Keratinocyte (primary cell): Measurements from ENCODE around the gene UBLCP1. TPM values are rescaled to one million over a fixed set of nuclear protein-coding genes. Genes with fewer than 3 reads are reported as not detected.

ENCODE experiments used
- DNase-seq: peaks from one replicate; pipeline ENCODE4 v3.0.0-alpha.2; 2011; ENCODE audit warnings: low read depth, missing footprints, low spot score
- FAIRE-seq: peaks from 2 replicates; lab custom pipeline; 2011; peaks lifted over from hg19 to GRCh38; lab: Jason Lieb, UNC
- H2AFZ ChIP-seq: 2 replicates; pipeline ENCODE4 v1.6.0; 2012; ENCODE audit warnings: low read length, control low read depth, inconsistent platforms; ENCODE audit not compliant: control insufficient read depth
- H3K27ac ChIP-seq: 2 replicates; pipeline ENCODE4 v1.5.1; 2011; ENCODE audit warnings: low read length; ENCODE audit not compliant: control insufficient read depth, insufficient read depth
- H3K27me3 ChIP-seq: 3 replicates; pipeline ENCODE4 v1.6.0; 2011; ENCODE audit warnings: low read length; ENCODE audit not compliant: control insufficient read depth, insufficient read depth; ENCODE audit errors: extremely low read depth
- H3K36me3 ChIP-seq, 2 experiments: 2 replicates in 1 of 2; 3 replicates in 1 of 2; pipeline ENCODE4 v1.5.1; 2011; ENCODE audit warnings: low read length in 2 of 2, mild to moderate bottlenecking in 1 of 2; ENCODE audit not compliant: control insufficient read depth in 2 of 2, insufficient read depth in 2 of 2; ENCODE audit errors: extremely low read depth in 1 of 2
- H3K4me1 ChIP-seq: 3 replicates; pipeline ENCODE4 v1.5.1; 2011; ENCODE audit warnings: low read length; ENCODE audit not compliant: control insufficient read depth, insufficient read depth; ENCODE audit errors: extremely low read depth
- H3K4me2 ChIP-seq: 3 replicates; pipeline ENCODE4 v1.6.0; 2011; ENCODE audit warnings: low read depth, low read length; ENCODE audit not compliant: control insufficient read depth, insufficient read depth; ENCODE audit errors: extremely low read depth
- H3K4me3 ChIP-seq, 3 experiments: fragments of 200-600 bp in 1 of 3; sonication (generic) in 1 of 3; 2 replicates in 2 of 3; 3 replicates in 1 of 3; pipeline ENCODE4 v1.5.1; 2011 to 2016; ENCODE audit warnings: low read length in 3 of 3, mild to moderate bottlenecking in 3 of 3, control low read depth in 2 of 3, inconsistent platforms in 1 of 3, low read depth in 1 of 3, mixed read lengths in 1 of 3, mixed run types in 1 of 3, moderate library complexity in 1 of 3; ENCODE audit not compliant: control insufficient read depth in 2 of 3, insufficient read depth in 2 of 3; ENCODE audit errors: extremely low read depth in 1 of 3
- H3K79me2 ChIP-seq: 2 replicates; pipeline ENCODE4 v1.6.0; 2012; ENCODE audit warnings: low read length; ENCODE audit not compliant: control insufficient read depth, insufficient read depth
- H3K9ac ChIP-seq: 3 replicates; pipeline ENCODE4 v1.6.0; 2011; ENCODE audit warnings: low read length; ENCODE audit not compliant: control insufficient read depth, insufficient read depth; ENCODE audit errors: extremely low read depth
- H3K9me1 ChIP-seq: 3 replicates; pipeline ENCODE4 v1.6.0; 2011; ENCODE audit warnings: low read length; ENCODE audit not compliant: control insufficient read depth, insufficient read depth; ENCODE audit errors: extremely low read depth
- H3K9me3 ChIP-seq: 2 replicates; pipeline ENCODE4 v1.5.1; 2012; ENCODE audit warnings: low read depth, low read length; ENCODE audit not compliant: control insufficient read depth
- H4K20me1 ChIP-seq: 3 replicates; pipeline ENCODE4 v1.6.0; 2011; ENCODE audit warnings: low read length; ENCODE audit not compliant: control insufficient read depth, insufficient read depth; ENCODE audit errors: extremely low read depth
- CTCF ChIP-seq, 3 experiments: IDR thresholded peaks in 1 of 3; conservative IDR thresholded peaks in 1 of 3; optimal IDR thresholded peaks in 1 of 3; 2 replicates in 2 of 3; 3 replicates in 1 of 3; pipeline versions ENCODE3 to v1.5.1; 2011; ENCODE audit warnings: low read length in 3 of 3, mild to moderate bottlenecking in 3 of 3, moderate library complexity in 2 of 3, control low read depth in 1 of 3, inconsistent platforms in 1 of 3; ENCODE audit not compliant: insufficient read depth in 2 of 3; ENCODE audit errors: extremely low read depth in 1 of 3
- EZH2 ChIP-seq: IDR thresholded peaks from one replicate; pipeline ENCODE4 v1.6.1; 2012; ENCODE audit warnings: inconsistent platforms, mild to moderate bottlenecking, low read length, moderate library complexity
- dilution Hi-C: fragments of 300-500 bp; cut with MboI; formaldehyde crosslinking; loops from one replicate; pipeline ENCODE4 v1.7.0; 2020; ENCODE audit warnings: low sequenced_read_pairs; ENCODE audit not compliant: extremely low pct_ligation_motif_present
- polyA plus RNA-seq, 5 experiments: library from polyadenylated mRNA; depleted of rRNA in 3 of 5; stranded (reverse) in 3 of 5; stranded (forward) in 1 of 5; unstranded in 1 of 5; fragments of >200 nt; gene quantifications; 1 replicate in 1 of 5; 2 replicates in 3 of 5; 3 replicates in 1 of 5; pipeline versions ENCODE4 v1.2.1 to v1.2.3, GENCODE V29; 2011 to 2012; ENCODE audit warnings: missing spikeins in 2 of 5, low read depth in 1 of 5, low replicate concordance in 1 of 5

Gene UBLCP1
- polyA plus RNA-seq, 1 donor (not counting 4 experiments of a cell fraction or from before 2014, with no cell fraction given) = 42.5 TPM

GRCh38 chr5:159244163-159244562, 18.9 kb upstream of the UBLCP1 start:
- dilution Hi-C loops = no loop called here
- FAIRE-seq = no peak

GRCh38 chr5:159244890-159245289, 18.2 kb upstream of the UBLCP1 start:
- Histone ChIP-seq H3K79me2 (no peaks in the 10 kb centered on the region), H3K9me3 (no peaks in the 10 kb centered on the region), H3K36me3 (no peaks in the 10 kb centered on the region), H3K9me1 (no peaks in the 10 kb centered on the region), H3K4me2 (no peak overlapping the region), H3K4me1 (peaks cover 6% of the 10 kb centered on the region), H4K20me1 (no peaks in the 10 kb centered on the region), H2AFZ (no peak overlapping the region), H3K4me3 (no peak overlapping the region), H3K27ac (no peak overlapping the region), H3K27me3 (no peaks in the 10 kb centered on the region), H3K9ac (no peak overlapping the region)
- no peak for FAIRE-seq
- no peak for DNase-seq
- dilution Hi-C loops = no loop called here
- TF ChIP-seq CTCF (optimal IDR thresholded peaks at IDR 0.05 in 1 of 3, IDR thresholded peaks at IDR 0.05 in 1 of 3, conservative IDR thresholded peaks at IDR 0.05 in 1 of 3; ENCODE audit: extremely low read depth in 1 of 3, insufficient read depth in 2 of 3, low read length in 3 of 3) (no peak), EZH2 (no peak)

More at GRCh38 chr5:159244163-159244562, 18.9 kb upstream of the UBLCP1 start:
- Histone ChIP-seq H3K4me1 (peaks cover 3% of the 10 kb centered on the region), H3K9me1 (no peaks in the 10 kb centered on the region), H2AFZ (no peak overlapping the region), H3K36me3 (no peaks in the 10 kb centered on the region), H3K27me3 (no peaks in the 10 kb centered on the region), H3K9ac (no peak overlapping the region), H3K4me2 (no peak overlapping the region), H3K27ac (no peak overlapping the region), H3K79me2 (no peaks in the 10 kb centered on the region), H3K4me3 (no peak overlapping the region), H3K9me3 (no peaks in the 10 kb centered on the region), H4K20me1 (no peaks in the 10 kb centered on the region)
- no peak for DNase-seq
- no peak for TF ChIP-seq CTCF (optimal IDR thresholded peaks at IDR 0.05 in 1 of 3, IDR thresholded peaks at IDR 0.05 in 1 of 3, conservative IDR thresholded peaks at IDR 0.05 in 1 of 3; ENCODE audit: extremely low read depth in 1 of 3, insufficient read depth in 2 of 3, low read length in 3 of 3)
- no peak for TF ChIP-seq EZH2
